Measurements from ENCODE around the gene ULK1.

DNA sequence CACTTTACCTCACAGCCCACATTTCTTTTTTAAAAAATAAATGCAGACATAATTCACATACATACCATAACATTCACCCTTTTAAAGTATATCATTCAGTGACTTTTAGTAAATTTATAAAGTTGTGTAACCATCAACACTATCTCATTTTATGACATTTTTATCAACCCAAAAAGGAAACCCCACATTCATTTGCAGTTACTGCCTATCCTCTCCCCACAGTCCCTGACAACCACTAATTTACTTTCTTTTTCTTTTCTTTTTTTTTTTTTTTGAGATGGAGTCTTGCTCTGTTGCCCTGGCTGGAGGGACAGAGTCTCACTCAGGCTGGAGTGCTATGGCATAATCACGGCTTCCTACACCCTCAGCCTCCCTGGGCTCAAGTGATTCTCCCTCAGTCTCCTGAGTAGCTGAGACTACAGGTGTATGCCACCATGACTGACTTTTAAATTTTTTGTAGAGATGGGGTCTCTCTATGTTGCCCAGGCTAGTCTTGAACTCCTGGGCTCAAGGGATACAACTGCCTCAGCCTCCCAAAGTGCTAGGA lies 53.8 kb downstream of the ULK1 start:
- TF ChIP-seq, protein P1, sequence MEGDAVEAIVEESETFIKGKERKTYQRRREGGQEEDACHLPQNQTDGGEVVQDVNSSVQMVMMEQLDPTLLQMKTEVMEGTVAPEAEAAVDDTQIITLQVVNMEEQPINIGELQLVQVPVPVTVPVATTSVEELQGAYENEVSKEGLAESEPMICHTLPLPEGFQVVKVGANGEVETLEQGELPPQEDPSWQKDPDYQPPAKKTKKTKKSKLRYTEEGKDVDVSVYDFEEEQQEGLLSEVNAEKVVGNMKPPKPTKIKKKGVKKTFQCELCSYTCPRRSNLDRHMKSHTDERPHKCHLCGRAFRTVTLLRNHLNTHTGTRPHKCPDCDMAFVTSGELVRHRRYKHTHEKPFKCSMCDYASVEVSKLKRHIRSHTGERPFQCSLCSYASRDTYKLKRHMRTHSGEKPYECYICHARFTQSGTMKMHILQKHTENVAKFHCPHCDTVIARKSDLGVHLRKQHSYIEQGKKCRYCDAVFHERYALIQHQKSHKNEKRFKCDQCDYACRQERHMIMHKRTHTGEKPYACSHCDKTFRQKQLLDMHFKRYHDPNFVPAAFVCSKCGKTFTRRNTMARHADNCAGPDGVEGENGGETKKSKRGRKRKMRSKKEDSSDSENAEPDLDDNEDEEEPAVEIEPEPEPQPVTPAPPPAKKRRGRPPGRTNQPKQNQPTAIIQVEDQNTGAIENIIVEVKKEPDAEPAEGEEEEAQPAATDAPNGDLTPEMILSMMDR (IDR thresholded peaks at IDR 0.05 in 4 of 5, conservative IDR thresholded peaks at IDR 0.05 in 1 of 5): no peak
- no peak for TF ChIP-seq POLR2A (IDR thresholded peaks at IDR 0.05)
